Measurements from ENCODE around the gene AKR1C1.
"Not testable (repeated sequence)": the region's sequence is repeated elsewhere in the genome, so short reads cannot be mapped to it uniquely, and the experiment has no call there.

Gene AKR1C1

DNA sequence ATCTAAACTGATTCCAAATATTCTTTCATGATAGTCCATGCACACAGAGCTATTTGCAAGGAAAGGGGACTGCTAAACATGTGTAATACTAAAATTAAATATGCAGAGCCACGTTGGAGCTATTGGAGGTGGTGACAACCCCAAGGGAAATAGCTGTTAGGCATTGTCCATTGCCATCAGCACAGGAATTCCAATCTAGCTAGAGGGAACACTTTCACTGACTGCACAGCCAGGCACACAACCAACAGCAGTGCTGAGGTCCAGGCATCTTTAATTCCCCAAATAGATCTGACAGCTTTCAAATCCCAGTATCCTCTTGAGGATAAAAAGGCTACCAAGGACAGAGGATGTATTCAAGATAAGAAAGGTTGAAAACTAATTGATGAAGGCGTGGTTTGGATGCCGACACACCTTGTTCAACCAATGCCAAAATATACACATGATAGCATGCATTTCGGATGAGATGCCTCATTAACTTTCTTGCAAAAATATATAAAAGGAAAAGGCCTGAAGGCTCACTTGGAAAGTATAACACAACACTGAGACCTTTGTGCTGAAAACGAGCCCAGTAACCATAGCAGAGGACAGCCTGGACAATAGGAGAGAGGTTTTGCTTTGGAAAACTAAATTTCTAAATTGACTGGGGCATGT lies 11.6 kb upstream of the AKR1C1 start:
- H3K4me1 ChIP-seq (ENCODE audit: control insufficient read depth, insufficient read depth, low read length, poor library complexity, severe bottlenecking); H3K9me3 ChIP-seq (ENCODE audit: control insufficient read depth, low read length); H3K27ac ChIP-seq (ENCODE audit: low read depth, low read length, severe bottlenecking); H3K36me3 ChIP-seq (ENCODE audit: control insufficient read depth, insufficient read depth, low read length); H3K4me3 ChIP-seq (ENCODE audit: extremely low read depth, insufficient read depth, low read length, poor library complexity, severe bottlenecking): not testable (repeated sequence)
- WGBS, 2 experiments (ENCODE audit: insufficient coverage in 2 of 2): 50 to 57% methylated on average over 1 of the region's 5 CpGs

- H3K36me3 ChIP-seq (ENCODE audit: control insufficient read depth, insufficient read depth, low read length): no peaks in the 10 kb centered on the region
- H3K4me3 ChIP-seq (ENCODE audit: extremely low read depth, insufficient read depth, low read length, poor library complexity, severe bottlenecking): no peak overlapping the region
- H3K4me1 ChIP-seq (ENCODE audit: control insufficient read depth, insufficient read depth, low read length, poor library complexity, severe bottlenecking): no peaks in the 10 kb centered on the region
- no peaks in the 10 kb centered on the region for H3K9me3 ChIP-seq (ENCODE audit: control insufficient read depth, low read length)
- H3K27ac ChIP-seq (ENCODE audit: low read depth, low read length, severe bottlenecking): no peak overlapping the region
These were observed 9.8 kb upstream of the AKR1C1 start for GRCh38 chr10:4953405-4953804.

- H3K27ac ChIP-seq (ENCODE audit: low read depth, low read length, severe bottlenecking); H3K9me3 ChIP-seq (ENCODE audit: control insufficient read depth, low read length); H3K36me3 ChIP-seq (ENCODE audit: control insufficient read depth, insufficient read depth, low read length); H3K4me3 ChIP-seq (ENCODE audit: extremely low read depth, insufficient read depth, low read length, poor library complexity, severe bottlenecking); H3K4me1 ChIP-seq (ENCODE audit: control insufficient read depth, insufficient read depth, low read length, poor library complexity, severe bottlenecking): not testable (repeated sequence)
- WGBS, 2 experiments (ENCODE audit: insufficient coverage in 2 of 2): no CpG with 5 or more reads among the region's 7 CpGs
These were observed 7.1 kb upstream of the AKR1C1 start for GRCh38 chr10:4956088-4956487.

DNA sequence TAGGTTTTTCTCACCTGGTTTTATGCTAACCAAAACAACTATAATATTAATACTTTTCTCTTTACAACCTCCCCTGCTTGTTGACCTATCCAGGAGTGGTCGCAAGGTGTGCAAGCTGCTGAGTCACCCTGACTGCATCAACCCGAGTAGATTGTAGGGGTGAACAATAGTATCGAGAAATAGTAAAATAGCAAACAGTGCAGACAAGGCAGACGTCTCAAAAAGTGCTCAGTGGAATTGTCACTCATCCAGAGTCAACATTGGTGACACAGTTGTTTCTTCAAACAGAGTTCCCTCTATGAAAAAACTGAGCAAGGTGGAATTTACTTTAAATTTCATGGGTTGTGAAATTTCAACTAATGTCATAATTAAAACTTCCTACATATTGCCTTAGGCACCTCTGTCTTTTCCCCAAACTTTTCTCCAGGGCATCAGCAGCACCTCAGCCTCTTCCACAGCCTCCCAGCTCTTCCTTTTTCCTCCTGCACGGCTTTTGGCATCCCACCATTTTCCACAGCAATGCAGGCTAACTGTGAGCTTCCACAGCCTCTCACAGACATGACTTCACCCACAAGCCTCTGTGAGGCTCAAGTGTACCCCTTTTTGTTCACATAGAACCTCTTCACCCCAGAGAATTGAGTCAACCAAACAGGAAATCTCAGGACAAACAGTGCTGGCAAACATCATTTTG lies 6.1 kb upstream of the AKR1C1 start:
- 80 to 92% methylated on average over 2 to 3 of the region's 5 CpGs for WGBS, 2 experiments (ENCODE audit: insufficient coverage in 2 of 2)
- not testable (repeated sequence) for H3K9me3 ChIP-seq (ENCODE audit: control insufficient read depth, low read length); H3K27ac ChIP-seq (ENCODE audit: low read depth, low read length, severe bottlenecking); H3K36me3 ChIP-seq (ENCODE audit: control insufficient read depth, insufficient read depth, low read length); H3K4me3 ChIP-seq (ENCODE audit: extremely low read depth, insufficient read depth, low read length, poor library complexity, severe bottlenecking); H3K4me1 ChIP-seq (ENCODE audit: control insufficient read depth, insufficient read depth, low read length, poor library complexity, severe bottlenecking)

DNA sequence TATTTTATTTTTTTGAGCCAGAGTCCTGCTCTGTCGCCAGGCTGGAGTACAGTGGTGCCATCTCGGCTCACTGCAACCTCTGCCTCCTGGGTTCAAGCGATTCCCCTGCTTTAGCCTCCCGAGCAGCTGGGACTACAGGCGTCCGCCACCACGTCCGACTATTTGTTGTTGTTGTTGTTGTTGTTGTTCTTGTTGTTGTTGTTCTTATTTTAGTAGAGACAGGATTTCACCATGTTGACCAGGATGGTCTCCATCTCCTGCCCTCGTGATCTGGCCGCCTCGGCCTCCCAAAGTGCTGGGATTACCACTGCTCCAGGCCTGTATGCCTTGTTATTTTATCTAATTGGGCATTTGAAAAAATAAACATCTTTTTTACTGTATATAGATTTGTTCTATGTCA lies 1.7 kb upstream of the AKR1C1 start:
- WGBS, 2 experiments (ENCODE audit: insufficient coverage in 2 of 2): 88 to 92% methylated on average over 6 of the region's 11 CpGs
- H3K4me3 ChIP-seq (ENCODE audit: extremely low read depth, insufficient read depth, low read length, poor library complexity, severe bottlenecking); H3K27ac ChIP-seq (ENCODE audit: low read depth, low read length, severe bottlenecking); H3K4me1 ChIP-seq (ENCODE audit: control insufficient read depth, insufficient read depth, low read length, poor library complexity, severe bottlenecking); H3K9me3 ChIP-seq (ENCODE audit: control insufficient read depth, low read length); H3K36me3 ChIP-seq (ENCODE audit: control insufficient read depth, insufficient read depth, low read length): not testable (repeated sequence)

GRCh38 chr10:4962308-4962707 lies 907 bp upstream of the AKR1C1 start:
- WGBS, 2 experiments (ENCODE audit: insufficient coverage in 2 of 2): no CpG with 5 or more reads among the region's 1 CpG
- H3K27ac ChIP-seq (ENCODE audit: low read depth, low read length, severe bottlenecking); H3K36me3 ChIP-seq (ENCODE audit: control insufficient read depth, insufficient read depth, low read length); H3K9me3 ChIP-seq (ENCODE audit: control insufficient read depth, low read length); H3K4me3 ChIP-seq (ENCODE audit: extremely low read depth, insufficient read depth, low read length, poor library complexity, severe bottlenecking); H3K4me1 ChIP-seq (ENCODE audit: control insufficient read depth, insufficient read depth, low read length, poor library complexity, severe bottlenecking): not testable (repeated sequence)

DNA sequence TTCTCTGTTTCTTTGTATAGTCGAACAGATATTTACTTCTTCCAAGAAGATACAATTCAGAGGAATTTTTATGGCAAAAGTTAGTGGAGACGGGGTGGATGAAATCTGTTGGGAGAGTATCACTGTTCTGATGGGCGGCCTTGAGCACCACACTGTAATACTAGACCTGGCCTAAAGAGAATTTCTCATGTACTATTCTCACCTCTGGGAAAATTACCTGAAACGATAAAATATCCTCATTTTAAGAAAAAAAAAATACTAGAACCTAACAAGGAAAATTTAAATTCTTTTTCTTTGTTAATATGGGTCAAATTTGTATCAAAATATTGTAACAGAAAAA lies 570 bp downstream of the AKR1C1 start:
- no CpG with 5 or more reads among the region's 4 CpGs for WGBS, 2 experiments (ENCODE audit: insufficient coverage in 2 of 2)
- not testable (repeated sequence) for H3K4me3 ChIP-seq (ENCODE audit: extremely low read depth, insufficient read depth, low read length, poor library complexity, severe bottlenecking); H3K9me3 ChIP-seq (ENCODE audit: control insufficient read depth, low read length); H3K27ac ChIP-seq (ENCODE audit: low read depth, low read length, severe bottlenecking); H3K4me1 ChIP-seq (ENCODE audit: control insufficient read depth, insufficient read depth, low read length, poor library complexity, severe bottlenecking); H3K36me3 ChIP-seq (ENCODE audit: control insufficient read depth, insufficient read depth, low read length)

GRCh38 chr10:4965763-4966162 lies 2.5 kb downstream of the AKR1C1 start:
- H3K27ac ChIP-seq (ENCODE audit: low read depth, low read length, severe bottlenecking); H3K9me3 ChIP-seq (ENCODE audit: control insufficient read depth, low read length); H3K36me3 ChIP-seq (ENCODE audit: control insufficient read depth, insufficient read depth, low read length); H3K4me1 ChIP-seq (ENCODE audit: control insufficient read depth, insufficient read depth, low read length, poor library complexity, severe bottlenecking); H3K4me3 ChIP-seq (ENCODE audit: extremely low read depth, insufficient read depth, low read length, poor library complexity, severe bottlenecking): not testable (repeated sequence)
- 100% methylated on average over 1 of the region's 4 CpGs; no CpG with 5 or more reads in 1 of the 2 experiments for WGBS, 2 experiments (ENCODE audit: insufficient coverage in 2 of 2)

GRCh38 chr10:4967189-4967588 lies 4.0 kb downstream of the AKR1C1 start:
- not testable (repeated sequence) for H3K4me1 ChIP-seq (ENCODE audit: control insufficient read depth, insufficient read depth, low read length, poor library complexity, severe bottlenecking); H3K27ac ChIP-seq (ENCODE audit: low read depth, low read length, severe bottlenecking); H3K4me3 ChIP-seq (ENCODE audit: extremely low read depth, insufficient read depth, low read length, poor library complexity, severe bottlenecking); H3K36me3 ChIP-seq (ENCODE audit: control insufficient read depth, insufficient read depth, low read length); H3K9me3 ChIP-seq (ENCODE audit: control insufficient read depth, low read length)
- WGBS, 2 experiments (ENCODE audit: insufficient coverage in 2 of 2): 90 to 91% methylated on average over 2 to 3 of the region's 3 CpGs

GRCh38 chr10:4969289-4969688 lies 6.1 kb downstream of the AKR1C1 start:
- H3K36me3 ChIP-seq (ENCODE audit: control insufficient read depth, insufficient read depth, low read length); H3K4me1 ChIP-seq (ENCODE audit: control insufficient read depth, insufficient read depth, low read length, poor library complexity, severe bottlenecking); H3K9me3 ChIP-seq (ENCODE audit: control insufficient read depth, low read length); H3K4me3 ChIP-seq (ENCODE audit: extremely low read depth, insufficient read depth, low read length, poor library complexity, severe bottlenecking); H3K27ac ChIP-seq (ENCODE audit: low read depth, low read length, severe bottlenecking): not testable (repeated sequence)
- 96 to 100% methylated on average over 1 to 2 of the region's 3 CpGs for WGBS, 2 experiments (ENCODE audit: insufficient coverage in 2 of 2)

DNA sequence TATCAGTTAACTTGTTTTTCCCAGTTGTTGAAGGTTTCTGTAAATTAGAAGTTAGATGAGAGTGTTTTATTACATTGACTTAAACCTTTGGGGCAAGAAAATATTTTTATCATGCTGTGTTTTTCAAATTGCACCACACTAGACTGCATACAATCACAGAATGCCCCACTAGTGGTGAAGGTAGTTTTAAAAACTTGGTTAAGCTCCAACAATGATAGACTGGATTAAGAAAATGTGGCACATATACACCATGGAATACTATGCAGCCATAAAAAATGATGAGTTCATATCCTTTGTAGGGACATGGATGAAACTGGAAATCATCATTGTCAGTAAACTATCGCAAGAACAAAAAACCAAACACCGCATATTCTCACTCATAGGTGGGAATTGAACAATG lies 7.1 kb downstream of the AKR1C1 start:
- not testable (repeated sequence) for H3K4me3 ChIP-seq (ENCODE audit: extremely low read depth, insufficient read depth, low read length, poor library complexity, severe bottlenecking); H3K9me3 ChIP-seq (ENCODE audit: control insufficient read depth, low read length); H3K27ac ChIP-seq (ENCODE audit: low read depth, low read length, severe bottlenecking); H3K36me3 ChIP-seq (ENCODE audit: control insufficient read depth, insufficient read depth, low read length); H3K4me1 ChIP-seq (ENCODE audit: control insufficient read depth, insufficient read depth, low read length, poor library complexity, severe bottlenecking)
- no CpG with 5 or more reads among the region's 2 CpGs for WGBS, 2 experiments (ENCODE audit: insufficient coverage in 2 of 2)
